DMS 273 (cell line): Measurements from ENCODE around the gene PLSCR3.

ENCODE experiments used
- DNase-seq: peaks from one replicate; lab custom pipeline; 2025; ENCODE audit not compliant: unreplicated experiment; lab: John Stamatoyannopoulos, UW

PLSCR3 gene

DNA sequence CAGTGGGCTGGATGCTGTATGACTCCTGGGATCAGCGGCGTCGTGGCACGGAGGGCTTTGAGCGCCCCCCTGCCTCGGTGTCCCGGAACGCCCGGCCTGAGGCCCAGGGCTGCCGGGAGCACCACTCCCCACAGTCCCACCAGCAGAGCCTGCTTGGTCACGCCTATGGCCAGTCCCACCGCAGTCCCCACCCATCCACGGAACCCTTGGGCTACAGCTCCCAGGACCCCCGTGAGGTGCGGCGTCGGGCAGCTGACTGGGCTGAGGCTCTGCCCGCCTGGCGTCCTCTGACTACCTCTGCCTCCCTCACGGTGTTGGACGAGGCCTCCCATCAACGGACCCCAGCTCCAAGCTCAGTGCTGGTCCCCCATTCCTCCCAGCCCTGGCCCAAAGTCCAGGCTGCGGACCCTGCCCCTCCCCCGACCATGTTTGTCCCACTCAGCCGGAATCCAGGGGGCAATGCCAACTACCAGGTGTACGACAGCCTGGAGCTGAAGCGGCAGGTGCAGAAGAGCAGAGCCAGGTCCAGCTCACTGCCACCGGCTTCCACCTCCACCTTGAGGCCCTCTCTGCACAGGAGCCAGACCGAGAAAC is 32.7 kb upstream of the PLSCR3 start:
- DNase-seq, result no peak

DNA sequence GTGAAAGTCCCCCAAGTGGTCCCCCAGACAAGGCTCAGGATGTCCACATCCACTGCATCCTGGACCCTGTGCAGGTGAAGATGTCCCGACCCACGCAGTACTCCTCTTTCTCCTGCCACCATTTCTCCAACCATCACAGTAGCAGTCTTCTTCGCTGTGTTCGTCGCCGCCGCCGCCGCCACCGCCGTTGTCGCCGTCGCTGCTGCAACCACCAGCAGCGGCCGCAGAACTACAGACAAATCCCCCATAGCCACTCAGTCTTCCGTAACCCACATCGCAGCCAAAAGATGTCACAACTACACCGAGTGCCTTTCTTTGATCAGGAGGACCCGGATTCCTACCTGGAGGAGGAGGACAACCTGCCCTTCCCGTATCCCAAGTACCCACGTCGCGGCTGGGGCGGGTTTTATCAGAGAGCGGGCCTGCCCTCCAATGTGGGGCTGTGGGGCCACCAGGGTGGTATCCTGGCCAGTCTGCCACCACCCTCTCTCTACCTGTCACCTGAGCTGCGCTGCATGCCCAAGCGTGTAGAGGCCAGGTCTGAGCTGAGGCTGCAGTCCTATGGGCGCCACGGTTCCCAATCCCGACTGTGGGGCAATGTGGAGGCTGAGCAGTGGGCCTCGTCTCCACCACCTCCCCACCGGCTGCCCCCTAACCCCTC is 32.0 kb upstream of the PLSCR3 start:
- no peak for DNase-seq

DNA sequence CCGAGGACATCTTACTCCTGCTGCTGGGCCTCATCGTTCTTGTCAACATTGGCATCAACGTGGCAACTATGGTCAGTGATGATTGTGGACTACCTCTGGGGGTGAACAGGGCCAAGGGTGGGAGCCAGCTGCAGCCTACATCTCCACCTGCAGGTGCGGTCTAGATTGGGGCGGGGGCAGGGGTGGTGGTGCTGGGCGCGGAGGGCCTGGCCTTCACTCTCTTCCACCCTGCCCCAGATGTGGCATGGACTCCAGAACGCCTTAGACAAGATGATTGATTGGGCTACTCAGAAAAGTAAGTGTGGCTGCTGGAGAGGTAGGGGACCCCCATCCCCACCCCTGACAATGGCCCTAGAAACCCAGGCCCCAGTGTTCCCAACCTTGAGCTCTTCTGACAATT is 31.4 kb upstream of the PLSCR3 start:
- DNase-seq, result no peak

DNA sequence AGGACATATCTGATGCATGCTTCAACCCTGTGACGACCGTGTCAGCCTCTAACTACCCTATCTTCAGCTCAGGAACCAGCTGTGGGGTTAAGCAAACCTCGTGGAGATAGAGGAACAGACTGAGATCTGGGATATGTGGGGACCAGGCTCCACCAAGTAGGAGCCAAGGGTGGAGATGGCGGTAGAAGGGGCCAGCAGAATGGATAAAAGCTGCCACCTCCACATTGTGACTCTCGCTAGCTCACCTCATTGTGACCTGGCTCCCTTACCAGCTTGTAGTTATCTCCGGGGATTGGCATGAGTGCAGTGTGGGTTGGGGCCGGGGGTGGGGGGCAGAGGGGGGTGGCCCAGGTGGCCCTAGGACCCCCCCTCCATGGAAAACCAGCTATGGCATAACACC is 31.0 kb upstream of the PLSCR3 start, which contains the start of gene SPEM2:
TSS of gene SPEM2 (plus strand) at position 301 of the 400 bp plus-strand sequence. CDS start at position 374, 73 bp downstream.
- no peak for DNase-seq

DNA sequence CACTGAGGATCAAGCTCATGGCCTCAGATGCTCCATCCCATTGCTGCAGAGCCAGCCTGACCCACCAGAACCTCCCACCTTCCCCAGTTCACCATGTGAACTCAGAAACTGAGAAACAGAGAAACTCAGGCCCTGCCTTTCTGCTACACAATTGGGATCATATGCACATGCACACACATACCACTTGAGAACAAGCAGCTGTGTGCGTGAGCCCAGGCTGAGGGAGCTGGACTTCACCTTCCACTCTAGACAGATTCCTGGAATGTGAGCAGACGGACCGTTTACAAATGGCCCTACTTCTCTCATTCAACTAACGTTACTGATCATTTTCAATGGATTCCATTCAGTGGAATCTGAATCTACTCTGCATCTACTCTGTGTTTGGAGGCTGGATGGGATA is 29.4 kb upstream of the PLSCR3 start:
- no peak for DNase-seq

DNA sequence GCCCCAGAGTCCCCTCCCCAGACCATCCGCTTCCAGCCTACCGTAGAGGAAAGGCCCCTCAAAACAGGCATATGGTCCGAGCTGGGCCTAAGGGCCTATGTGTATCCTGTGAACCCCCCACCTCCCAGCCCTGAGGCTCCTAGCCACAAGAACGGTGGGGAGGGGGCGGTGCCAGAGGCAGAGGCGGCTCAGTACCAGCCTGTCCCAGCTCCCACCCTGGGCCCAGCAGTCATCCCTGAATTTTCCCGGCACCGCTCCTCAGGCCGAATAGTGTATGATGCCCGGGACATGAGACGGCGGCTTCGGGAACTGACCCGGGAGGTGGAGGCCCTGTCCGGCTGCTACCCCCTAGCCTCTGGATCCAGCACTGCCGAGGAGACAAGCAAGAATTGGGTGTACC is 26.9 kb upstream of the PLSCR3 start:
- no peak for DNase-seq

DNA sequence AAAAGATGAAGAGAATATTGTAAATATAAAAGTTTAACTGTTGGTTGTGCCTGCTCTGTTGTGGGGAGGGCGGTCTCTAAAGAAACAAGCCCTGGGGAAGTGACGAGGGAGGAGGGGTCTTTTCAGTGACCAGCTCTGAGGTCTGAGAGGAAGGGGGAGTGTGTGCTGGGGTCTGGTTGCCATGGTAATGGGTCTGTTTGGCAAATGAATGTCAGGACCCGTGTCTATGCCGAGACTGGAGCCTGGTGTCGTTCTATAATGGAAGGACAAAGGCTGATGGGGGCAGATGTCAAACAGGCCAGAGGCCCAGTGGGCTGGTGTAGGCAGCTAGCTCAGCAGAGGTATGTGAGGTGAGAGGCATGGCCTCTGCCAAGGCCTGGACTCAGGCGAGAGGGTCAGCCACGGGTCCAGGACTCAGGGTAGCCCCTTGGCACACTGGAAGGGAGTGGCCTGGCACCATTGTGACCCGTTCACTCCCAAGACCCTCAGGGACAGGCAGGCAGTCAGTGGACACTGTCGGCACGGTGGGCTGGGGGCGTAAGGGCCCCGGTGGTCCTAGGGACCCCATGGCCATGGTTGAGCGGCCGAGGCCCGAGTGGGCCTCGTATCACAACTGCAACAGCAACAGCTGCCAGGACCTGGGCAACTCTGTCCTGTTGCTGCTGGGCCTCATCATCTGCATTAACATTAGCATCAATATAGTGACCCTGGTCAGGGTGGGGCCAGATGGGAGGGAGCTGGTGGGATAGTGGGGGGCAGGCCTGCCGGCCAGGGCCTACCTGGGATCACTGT is 25.7 kb upstream of the PLSCR3 start, which contains the start of gene SPEM1:
TSS of gene SPEM1 (plus strand) at position 506 of the 792 bp plus-strand sequence. CDS start at position 567, 61 bp downstream.
- no peak for DNase-seq

DNA sequence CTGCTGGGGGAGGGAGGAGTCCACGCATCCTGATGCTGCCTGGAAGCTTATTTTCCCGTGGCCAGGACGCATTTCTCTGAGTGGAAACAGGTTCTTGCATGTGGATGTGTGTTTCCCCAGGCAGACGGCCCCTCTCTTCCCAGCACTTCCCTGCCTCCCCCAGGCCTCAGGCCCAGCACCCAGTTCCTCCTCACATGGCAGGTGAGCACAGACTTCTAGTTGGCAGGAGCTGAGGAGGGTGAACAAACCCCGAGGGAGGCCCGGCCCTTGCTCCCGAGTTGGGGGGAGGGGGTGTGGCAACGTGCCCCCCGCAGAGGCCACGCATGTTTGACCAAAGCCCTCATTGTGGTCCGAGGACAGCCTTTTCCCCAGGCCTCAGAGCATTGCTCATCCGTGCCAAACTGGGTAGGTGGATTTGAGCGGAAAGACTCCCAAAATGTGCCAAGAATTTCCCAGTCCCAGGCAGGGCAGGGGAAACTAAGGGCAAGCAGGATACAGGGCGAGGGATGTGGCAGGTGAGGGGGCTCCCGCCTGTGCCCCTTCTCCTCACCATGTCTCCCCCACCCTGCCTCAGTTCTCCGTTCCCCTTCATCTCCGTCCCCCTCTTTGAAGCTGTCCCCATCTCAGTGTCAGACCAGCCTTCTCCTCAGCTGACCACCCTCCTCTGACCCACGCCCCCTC is 24.3 kb upstream of the PLSCR3 start:
- DNase-seq, result no peak

DNA sequence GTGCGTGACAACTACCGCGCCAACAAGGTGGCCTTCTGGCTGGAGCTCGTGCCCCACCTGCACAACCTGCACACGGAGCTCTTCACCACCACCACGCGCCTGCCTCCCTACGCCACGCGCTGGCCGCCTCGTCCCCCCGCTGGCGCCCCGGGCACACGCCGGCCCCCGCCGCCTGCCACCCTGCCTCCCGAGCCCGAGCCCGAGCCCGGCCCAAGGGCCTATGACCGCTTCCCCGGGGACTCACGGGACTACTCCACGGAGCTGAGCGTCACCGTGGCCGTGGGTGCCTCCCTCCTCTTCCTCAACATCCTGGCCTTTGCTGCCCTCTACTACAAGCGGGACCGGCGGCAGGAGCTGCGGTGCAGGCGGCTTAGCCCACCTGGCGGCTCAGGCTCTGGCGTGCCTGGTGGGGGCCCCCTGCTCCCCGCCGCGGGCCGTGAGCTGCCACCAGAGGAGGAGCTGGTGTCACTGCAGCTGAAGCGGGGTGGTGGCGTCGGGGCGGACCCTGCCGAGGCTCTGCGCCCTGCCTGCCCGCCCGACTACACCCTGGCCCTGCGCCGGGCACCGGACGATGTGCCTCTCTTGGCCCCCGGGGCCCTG is 22.8 kb upstream of the PLSCR3 start:
- DNase-seq, result no peak

DNA sequence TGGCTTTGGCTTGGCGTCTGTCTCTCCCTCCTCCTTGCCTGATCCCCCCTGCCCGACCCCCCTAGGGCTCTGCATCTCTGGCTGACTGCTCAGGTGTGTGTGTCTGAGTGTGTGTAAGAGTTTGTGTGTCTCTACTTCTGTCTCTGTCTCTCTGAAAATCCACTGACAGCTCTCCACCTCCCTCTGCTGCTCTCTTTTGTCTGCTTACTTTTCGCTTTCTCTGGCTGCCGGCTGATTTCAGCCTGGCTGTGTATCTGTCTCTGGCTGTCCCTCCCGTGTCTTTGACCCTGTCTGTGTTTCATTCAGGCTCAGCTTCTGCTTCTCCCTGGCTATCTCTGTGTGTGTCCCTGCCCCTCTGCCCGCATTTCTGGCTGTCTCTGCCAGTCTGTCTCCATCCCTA is 22.0 kb upstream of the PLSCR3 start:
- no peak for DNase-seq

DNA sequence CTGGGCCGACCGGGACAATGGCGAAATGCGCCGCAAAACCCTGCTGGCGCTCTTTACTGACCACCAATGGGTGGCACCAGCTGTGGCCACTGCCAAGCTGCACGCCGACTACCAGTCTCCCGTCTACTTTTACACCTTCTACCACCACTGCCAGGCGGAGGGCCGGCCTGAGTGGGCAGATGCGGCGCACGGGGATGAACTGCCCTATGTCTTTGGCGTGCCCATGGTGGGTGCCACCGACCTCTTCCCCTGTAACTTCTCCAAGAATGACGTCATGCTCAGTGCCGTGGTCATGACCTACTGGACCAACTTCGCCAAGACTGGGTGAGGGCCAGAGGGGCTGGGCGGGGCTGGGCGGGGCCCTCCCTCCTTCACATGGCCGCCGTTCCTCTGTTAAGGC is 21.5 kb upstream of the PLSCR3 start:
- no peak for DNase-seq

DNA sequence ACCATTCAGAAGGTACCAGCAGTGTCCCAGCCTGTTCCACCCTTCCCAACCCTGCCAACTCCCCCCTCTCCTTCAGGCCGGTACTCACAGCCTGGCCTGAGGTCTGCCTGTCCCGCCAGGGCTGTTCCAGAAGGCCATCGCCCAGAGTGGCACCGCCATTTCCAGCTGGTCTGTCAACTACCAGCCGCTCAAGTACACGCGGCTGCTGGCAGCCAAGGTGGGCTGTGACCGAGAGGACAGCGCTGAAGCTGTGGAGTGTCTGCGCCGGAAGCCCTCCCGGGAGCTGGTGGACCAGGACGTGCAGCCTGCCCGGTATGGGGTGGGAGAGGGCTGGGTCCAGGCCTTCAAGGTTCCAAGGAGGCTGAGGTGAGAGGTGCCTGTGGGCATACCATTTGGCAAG is 20.5 kb upstream of the PLSCR3 start:
- no peak for DNase-seq

DNA sequence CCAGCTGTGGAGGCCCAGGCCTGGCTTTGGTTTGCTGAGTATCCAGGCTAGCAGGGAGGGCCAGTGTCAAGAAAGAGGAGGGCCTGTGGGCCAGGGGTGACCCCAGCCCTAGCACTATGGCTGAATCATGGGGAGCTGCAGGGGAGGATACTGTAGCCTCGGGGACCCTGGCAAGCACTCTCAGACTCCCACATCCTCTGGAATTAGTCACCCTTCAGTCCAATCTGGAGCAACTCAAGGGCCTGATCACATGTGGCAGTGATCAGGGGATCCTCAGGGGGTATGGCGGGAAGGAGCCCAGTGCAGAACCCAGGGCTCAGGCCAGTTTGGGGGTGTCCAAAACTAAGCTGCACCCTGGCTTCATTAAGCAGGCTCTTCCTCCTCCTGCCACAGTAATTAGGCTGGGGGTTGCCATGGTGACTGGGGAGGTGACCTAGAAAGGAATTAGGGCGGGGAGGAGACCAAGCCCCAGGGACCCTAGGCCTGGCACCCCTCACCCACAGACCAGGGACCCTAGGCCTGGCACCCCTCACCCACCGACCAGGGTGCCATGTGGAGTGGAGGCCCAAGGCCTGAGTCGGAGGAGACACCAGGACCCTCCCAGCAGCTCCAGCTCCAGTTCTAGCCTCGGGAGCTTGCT is 19.1 kb upstream of the PLSCR3 start:
- peak; percentile 19 for DNase-seq

DNA sequence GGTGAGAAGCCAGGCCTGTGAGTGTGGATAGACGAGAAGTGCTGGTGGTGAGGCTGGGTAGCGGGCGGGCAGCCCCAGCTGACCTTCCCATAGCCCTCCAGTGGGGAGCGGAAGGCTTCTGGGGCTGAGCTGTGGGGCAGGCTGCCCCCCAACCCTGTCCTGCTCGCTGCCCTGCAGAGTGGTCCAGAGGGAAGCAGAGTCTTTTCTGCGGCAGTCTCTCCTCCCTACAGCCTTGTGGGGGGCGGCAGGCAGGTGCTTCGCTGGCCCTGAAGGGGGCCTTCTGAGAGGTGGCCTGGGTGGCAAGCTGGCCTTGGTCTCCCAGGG is 17.1 kb upstream of the PLSCR3 start:
- no peak for DNase-seq

DNA sequence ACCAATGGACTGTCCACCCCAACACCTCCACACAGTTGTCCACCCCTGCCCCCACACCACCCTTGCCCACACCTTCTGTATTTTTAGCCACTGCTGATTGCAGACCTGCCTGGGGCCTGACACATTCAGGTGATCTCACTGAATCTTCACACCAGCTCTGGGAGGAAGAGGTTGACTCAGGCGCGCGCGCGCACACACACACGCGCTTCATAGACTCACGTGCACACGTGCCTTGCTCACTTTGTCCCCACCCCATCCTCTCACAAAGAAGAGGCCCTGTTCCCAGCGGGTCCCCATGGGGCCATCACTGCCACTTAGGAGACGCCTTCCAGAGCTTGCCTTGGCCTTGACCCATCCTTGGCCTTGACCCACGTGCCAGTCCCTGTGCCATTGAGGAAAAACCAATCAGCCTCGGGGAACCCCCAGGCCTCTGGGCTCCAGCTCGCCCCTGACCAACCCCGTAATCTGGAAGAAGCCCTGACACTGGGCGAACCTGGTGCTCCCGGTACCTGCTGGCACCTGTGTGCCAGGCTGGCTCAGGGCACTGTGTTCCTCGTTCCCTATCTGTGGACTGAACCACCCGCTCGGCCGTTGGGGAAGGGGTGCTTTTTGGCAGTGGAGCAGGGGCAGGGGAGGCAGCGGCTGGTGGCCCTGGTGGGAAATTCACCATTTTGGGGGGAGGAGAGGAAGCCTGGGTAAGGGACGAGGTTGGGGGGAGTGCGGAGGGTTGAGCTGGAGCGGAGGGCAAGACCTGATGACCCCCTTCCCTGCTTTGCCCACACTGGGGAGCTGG is 16.5 kb upstream of the PLSCR3 start:
- no peak for DNase-seq

DNA sequence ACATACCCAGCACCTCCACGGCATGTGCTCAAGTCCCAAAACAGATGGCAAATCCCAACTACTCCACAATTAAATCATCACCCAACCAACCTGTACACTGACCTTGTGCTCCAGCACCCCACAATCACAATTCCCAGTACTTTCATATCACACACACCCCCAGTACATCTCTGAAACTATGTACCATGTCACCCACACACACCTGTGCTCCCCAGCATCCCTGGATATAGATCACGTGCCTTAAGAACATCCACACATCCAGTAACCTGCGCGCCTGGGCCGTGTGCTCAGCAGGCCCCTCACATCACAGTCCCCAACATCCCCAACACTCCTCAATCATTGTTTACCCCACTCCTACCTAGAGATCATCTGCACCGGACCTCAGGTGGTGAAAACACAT is 15.4 kb upstream of the PLSCR3 start:
- no peak for DNase-seq

DNA sequence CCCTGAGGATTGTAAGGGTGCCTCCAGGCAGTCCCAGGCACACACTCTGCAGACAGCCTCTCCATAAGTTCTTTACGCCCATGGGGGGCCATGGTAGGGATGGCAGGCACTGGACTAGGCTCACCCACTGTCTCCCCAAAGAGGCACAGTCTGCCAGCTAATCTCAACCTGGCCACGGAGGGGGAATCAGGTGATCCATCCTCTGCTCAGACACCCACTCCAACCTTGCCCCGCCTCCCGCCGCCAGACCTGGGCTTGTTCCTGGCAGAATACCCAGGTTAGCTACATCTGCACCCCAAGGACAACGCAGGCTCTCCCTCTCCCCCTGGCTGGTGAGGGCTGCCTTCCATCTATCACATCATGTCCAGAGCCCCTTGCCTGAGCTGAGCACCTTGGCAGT is 14.5 kb upstream of the PLSCR3 start:
- DNase-seq, result no peak

DNA sequence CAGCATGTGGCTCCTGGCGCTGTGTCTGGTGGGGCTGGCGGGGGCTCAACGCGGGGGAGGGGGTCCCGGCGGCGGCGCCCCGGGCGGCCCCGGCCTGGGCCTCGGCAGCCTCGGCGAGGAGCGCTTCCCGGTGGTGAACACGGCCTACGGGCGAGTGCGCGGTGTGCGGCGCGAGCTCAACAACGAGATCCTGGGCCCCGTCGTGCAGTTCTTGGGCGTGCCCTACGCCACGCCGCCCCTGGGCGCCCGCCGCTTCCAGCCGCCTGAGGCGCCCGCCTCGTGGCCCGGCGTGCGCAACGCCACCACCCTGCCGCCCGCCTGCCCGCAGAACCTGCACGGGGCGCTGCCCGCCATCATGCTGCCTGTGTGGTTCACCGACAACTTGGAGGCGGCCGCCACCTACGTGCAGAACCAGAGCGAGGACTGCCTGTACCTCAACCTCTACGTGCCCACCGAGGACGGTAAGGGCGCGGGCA is 14.0 kb upstream of the PLSCR3 start:
- no peak for DNase-seq

DNA sequence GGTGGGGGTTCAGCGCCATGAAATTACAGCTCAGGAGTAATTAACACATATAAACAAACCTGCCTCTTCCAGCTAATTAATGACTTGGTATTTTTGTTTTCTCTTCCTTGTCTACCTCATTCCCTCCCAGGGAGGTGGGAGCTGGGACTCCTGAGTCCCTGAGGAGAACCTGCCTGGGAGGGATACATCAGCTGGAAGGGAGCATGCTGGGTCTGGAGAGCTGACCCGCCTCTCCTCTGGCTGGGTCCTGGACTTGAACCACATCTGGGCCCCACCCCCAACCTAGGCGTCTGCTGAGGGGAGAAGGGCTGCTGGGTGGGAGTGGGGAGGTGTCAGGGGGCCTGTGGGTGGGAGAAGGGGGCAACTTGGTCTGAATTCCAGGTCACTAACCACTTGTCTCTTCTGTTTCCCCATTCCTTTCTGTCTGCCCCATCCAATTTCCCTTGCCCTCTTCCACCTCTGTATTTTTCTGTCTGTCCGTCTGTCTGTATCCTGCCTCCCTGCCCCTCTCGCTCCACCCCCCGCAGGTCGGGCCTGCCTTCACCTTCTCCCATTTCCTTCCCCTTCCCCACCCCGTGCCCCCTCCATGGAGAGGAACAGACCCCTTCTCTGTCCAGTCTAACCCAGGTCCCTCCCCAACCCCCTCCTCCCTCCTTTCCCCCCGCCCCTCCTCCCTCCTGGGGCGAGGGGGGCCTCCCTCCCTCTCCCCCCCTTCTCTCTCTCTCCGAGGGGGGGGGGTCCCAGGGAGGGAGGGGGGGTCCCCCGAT is 13.3 kb upstream of the PLSCR3 start, which contains the start of gene NLGN2:
TSS of gene NLGN2 (plus strand) at position 361 of the 767 bp plus-strand sequence. CDS start 411 bp downstream, outside the sequence.
- no peak for DNase-seq
